Measurements from ENCODE around the gene LYZL6. TPM values are rescaled to one million over a fixed set of nuclear protein-coding genes. Genes with fewer than 3 reads are reported as not detected.

LYZL6 gene
- not detected in 2 replicates for total RNA-seq

GRCh38 chr17:35943537-35943936 lies at the start of gene LYZL6:
Gene LYZL6, minus strand, starts transcription at chr17:35943713. Its CDS starts 4,357 bp downstream, at chr17:35939356.

GRCh38 chr17:35986643-35987042 lies 43.1 kb upstream of the LYZL6 start, which contains the start of gene CCL14:
Gene CCL14, minus strand, starts transcription at chr17:35986729. Its CDS starts 80 bp downstream, at chr17:35986649.

GRCh38 chr17:35981246-35981645 lies 37.7 kb upstream of the LYZL6 start, which contains the start of gene CCL16:
Gene CCL16, minus strand, starts transcription at chr17:35981497. Its CDS starts 77 bp downstream, at chr17:35981420.

GRCh38 chr17:35930211-35931065 lies 13.1 kb downstream of the LYZL6 start, which contains the start of gene RDM1:
Gene RDM1, minus strand, starts transcription at chr17:35930773. Its CDS starts 46 bp downstream, at chr17:35930727.

Other genes with a start within 250 kb of the LYZL6 start
- gene RASL10B, start 212.1 kb downstream of the LYZL6 start, total RNA-seq = 4.0 and 11.3 TPM in 2 replicates
- gene GAS2L2, start 190.5 kb downstream of the LYZL6 start, total RNA-seq = not detected in 2 replicates
- not detected in 2 replicates for gene C17orf50, start 182.8 kb downstream of the LYZL6 start, total RNA-seq
- 0.13 TPM in 1 of 2 replicates, not detected in the other for gene MMP28, start 148.1 kb downstream of the LYZL6 start, total RNA-seq
- gene TAF15, start 134.2 kb downstream of the LYZL6 start, total RNA-seq = 25.0 and 40.4 TPM in 2 replicates
- gene HEATR9, start 74.8 kb downstream of the LYZL6 start, total RNA-seq = not detected in 2 replicates
- gene CCL5, start 63.4 kb downstream of the LYZL6 start, total RNA-seq = 0.52 TPM in 1 of 2 replicates, not detected in the other
- gene RDM1, start 12.9 kb downstream of the LYZL6 start, total RNA-seq = 0.13 and 0.80 TPM in 2 replicates
- gene CCL16, start 37.8 kb upstream of the LYZL6 start, total RNA-seq = not detected in 2 replicates
- gene CCL14, start 43.0 kb upstream of the LYZL6 start, total RNA-seq = not detected in 2 replicates
- not detected in 2 replicates for gene CCL15, start 57.8 kb upstream of the LYZL6 start, total RNA-seq
- not detected in 2 replicates for gene CCL23, start 74.3 kb upstream of the LYZL6 start, total RNA-seq
- not detected in 2 replicates for gene CCL18, start 120.6 kb upstream of the LYZL6 start, total RNA-seq
- gene CCL3, start 146.4 kb upstream of the LYZL6 start, total RNA-seq = not detected in 2 replicates
- gene CCL4, start 160.1 kb upstream of the LYZL6 start, total RNA-seq = not detected in 2 replicates
- gene TBC1D3B, start 232.9 kb upstream of the LYZL6 start, total RNA-seq = 1.9 TPM in 1 of 2 replicates, not detected in the other